ENCODE data around the gene DNAH1.

The DNAH1 gene

GRCh38 chr3:52399131-52399530, 83.0 kb downstream of the DNAH1 start:
- TF ChIP-seq CTCF (IDR thresholded peaks at IDR 0.05; ENCODE audit: low read depth, low read length, missing control alignments), result no peak

GRCh38 chr3:52399593-52399992, 83.5 kb downstream of the DNAH1 start:
- no peak for TF ChIP-seq CTCF (IDR thresholded peaks at IDR 0.05; ENCODE audit: low read depth, low read length, missing control alignments)
- DNase-seq (ENCODE audit: low read depth), result no peak
- no peak overlapping the region for H3K4me3 ChIP-seq (ENCODE audit: low read depth, low read length)

More at GRCh38 chr3:52399131-52399530, 83.0 kb downstream of the DNAH1 start:
- DNase-seq (ENCODE audit: low read depth), result no peak
- H3K4me3 ChIP-seq (ENCODE audit: low read depth, low read length), result no peak overlapping the region

GRCh38 chr3:52400275-52400793, 84.2 kb downstream of the DNAH1 start:
- no peak for DNase-seq (ENCODE audit: low read depth)
- H3K4me3 ChIP-seq (ENCODE audit: low read depth, low read length), result no peak overlapping the region
- no peak for TF ChIP-seq CTCF (IDR thresholded peaks at IDR 0.05; ENCODE audit: low read depth, low read length, missing control alignments)

- no peak for DNase-seq (ENCODE audit: low read depth)
- TF ChIP-seq CTCF (IDR thresholded peaks at IDR 0.05; ENCODE audit: low read depth, low read length, missing control alignments), result no peak
Observed at GRCh38 chr3:52401021-52401420, 84.9 kb downstream of the DNAH1 start.

GRCh38 chr3:52401551-52401950, 85.4 kb downstream of the DNAH1 start:
- no peak for TF ChIP-seq CTCF (IDR thresholded peaks at IDR 0.05; ENCODE audit: low read depth, low read length, missing control alignments)

More at GRCh38 chr3:52401021-52401420, 84.9 kb downstream of the DNAH1 start:
- no peak overlapping the region for H3K4me3 ChIP-seq (ENCODE audit: low read depth, low read length)

GRCh38 chr3:52402101-52402521, 86.0 kb downstream of the DNAH1 start:
- DNase-seq (ENCODE audit: low read depth), result no peak
- no peak for TF ChIP-seq CTCF (IDR thresholded peaks at IDR 0.05; ENCODE audit: low read depth, low read length, missing control alignments)

More at GRCh38 chr3:52401551-52401950, 85.4 kb downstream of the DNAH1 start:
- no peak for DNase-seq (ENCODE audit: low read depth)
- H3K4me3 ChIP-seq (ENCODE audit: low read depth, low read length), result no peak overlapping the region

GRCh38 chr3:52402706-52403270, 86.7 kb downstream of the DNAH1 start:
- DNase-seq (ENCODE audit: low read depth), result no peak
- no peak overlapping the region for H3K4me3 ChIP-seq (ENCODE audit: low read depth, low read length)
- no peak for TF ChIP-seq CTCF (IDR thresholded peaks at IDR 0.05; ENCODE audit: low read depth, low read length, missing control alignments)

More at GRCh38 chr3:52402101-52402521, 86.0 kb downstream of the DNAH1 start:
- H3K4me3 ChIP-seq (ENCODE audit: low read depth, low read length), result no peak overlapping the region
